ENCODE measurements around the gene USP47.

Gene USP47

DNA sequence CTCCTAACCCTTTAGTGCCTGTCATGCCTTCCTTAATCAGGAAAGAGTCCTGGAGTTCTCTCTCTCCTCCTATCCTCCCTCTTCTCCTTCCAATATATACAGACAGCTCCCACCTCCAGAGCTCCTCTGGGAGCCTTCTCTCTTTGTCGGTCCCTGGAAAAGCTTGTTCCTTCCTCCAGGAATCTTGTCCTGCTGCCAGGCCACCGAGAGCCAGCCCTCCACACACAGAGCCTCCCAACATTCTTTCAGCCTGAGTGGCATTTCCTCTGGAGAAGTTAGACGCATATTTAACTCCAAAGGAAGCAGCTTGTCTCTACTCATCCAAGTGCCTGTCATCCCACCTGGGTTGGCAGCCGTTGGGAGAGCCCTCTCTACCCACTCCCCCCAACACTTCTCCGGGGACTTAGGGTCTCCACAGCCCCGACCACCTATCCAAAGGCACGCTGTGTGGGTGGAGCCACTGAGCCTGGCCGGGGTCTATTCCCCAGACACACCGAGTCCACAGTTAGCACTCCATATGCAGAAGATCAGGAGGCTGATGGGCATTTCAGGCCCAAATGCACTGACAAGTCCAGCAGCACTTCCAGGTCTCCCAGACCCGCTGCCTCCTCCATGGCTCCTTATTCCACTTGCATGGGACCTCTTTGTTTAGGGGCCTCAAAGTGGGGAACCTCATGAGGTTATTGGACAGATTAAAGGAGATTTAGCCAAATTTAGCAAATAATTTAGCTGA is 135.6 kb downstream of the USP47 start:
- DNase-seq (ENCODE audit: low read depth in 2 of 3, low spot score in 1 of 3) = no peak

DNA sequence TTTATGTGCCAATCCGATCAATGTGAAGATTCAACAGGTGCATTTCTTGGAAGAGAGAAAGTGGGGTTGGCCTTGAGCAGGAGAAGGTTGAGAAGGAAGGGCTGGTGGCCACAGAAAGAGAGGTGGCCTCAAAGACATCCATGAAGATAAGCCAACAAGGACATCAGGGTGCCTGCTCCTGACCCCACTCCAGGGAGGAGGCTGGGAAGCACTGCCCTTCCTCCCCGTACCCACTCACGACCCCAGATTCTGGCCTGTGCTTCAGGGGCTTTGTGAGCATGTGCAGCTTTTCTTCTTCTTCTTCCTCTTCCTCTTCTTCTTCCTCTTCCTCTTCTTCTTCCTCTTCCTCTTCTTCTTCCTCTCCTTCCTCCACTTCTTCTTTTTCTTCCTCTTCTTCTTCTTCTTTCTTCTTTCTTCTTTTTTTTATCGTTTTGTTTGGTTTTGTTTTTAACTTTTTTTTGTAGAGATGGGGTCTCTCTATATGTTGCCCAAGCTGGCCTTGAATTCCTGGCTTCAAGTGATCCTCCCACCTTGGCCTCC is 136.4 kb downstream of the USP47 start:
- no peak for DNase-seq (ENCODE audit: low read depth in 2 of 3, low spot score in 1 of 3)

DNA sequence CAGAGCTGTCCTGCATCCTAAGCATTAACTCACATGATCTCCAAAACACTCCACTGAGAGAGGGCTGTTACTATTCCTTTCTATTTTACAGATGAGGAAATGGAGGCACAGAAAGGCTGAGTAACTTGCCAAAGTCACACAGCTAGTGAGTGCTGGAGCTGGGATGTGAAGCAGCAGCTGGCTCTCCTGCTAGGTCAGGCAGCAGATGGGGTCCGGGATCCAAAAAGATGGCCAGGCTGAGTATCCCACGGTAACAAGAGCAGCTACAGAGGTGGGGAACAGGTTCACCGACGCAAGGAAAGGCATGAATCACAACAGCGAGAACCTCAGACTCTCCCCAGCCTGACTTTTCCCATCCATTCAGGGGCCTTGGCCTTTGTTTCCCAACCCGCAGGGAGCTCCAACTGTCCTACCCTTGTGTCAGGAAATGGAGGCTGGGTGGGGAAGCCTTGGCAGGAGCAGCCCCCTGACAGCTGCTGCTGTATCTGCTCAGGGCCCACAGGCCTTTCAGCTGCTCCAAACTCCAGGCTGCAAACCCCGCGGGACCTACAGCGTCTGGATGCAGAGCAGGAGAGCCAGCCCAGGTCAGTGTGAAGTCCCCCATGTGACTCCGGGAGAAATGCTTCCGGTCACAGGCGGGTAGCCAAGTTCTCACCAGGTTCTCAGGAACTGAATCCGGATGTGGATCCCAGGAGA is 137.2 kb downstream of the USP47 start:
- DNase-seq (ENCODE audit: low read depth in 2 of 3, low spot score in 1 of 3) = no peak

DNA sequence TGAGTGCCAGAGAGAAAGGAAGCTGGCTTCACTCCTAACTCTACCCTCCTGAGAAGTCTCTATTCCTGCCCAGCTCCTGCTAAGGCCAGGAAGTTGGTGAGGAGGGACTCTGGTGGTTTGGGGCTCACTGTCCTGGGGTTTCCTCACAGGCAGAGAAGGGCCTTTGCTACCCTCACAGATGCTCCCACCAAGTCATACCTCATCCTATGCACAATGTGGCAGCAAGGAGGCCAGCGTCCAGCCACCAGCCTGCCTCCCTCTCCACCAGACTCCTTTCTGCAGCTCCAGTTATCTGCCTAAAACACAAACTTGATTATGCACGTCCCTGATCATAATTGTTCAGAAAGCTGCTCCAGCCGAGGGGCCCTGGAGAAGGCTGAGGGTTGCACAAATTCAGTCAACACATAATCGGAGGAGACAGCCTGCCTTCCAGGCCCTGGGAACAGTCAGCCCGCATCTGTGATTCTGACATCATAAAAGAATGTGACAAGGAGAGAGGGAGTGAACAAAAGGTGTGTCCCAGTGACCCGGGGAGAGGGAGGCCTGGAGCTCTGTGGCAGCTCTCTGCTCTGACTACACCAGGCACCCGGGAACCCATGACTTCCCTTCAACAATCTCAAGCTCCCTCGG is 137.8 kb downstream of the USP47 start:
- DNase-seq (ENCODE audit: low read depth in 2 of 3, low spot score in 1 of 3) = no peak

DNA sequence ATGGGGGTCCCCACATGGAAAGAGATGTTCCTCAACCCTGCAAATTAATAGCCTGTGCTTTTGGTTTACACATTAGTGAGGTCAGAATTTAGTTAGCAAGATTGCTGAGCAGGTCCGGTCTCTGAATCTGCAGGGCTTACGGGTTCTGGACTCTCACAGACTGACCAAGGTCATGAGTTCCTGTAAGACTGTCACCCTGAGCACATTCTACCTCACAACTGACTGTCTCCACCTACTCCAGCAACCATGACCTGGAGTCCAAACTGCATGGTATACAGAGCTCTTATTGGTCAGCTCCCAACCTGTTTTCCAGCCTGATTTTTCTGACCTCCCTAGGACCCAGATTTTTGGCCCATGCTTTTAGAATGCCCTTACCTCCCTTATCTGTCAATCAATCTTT is 138.4 kb downstream of the USP47 start:
- DNase-seq (ENCODE audit: low read depth in 2 of 3, low spot score in 1 of 3) = no peak

DNA sequence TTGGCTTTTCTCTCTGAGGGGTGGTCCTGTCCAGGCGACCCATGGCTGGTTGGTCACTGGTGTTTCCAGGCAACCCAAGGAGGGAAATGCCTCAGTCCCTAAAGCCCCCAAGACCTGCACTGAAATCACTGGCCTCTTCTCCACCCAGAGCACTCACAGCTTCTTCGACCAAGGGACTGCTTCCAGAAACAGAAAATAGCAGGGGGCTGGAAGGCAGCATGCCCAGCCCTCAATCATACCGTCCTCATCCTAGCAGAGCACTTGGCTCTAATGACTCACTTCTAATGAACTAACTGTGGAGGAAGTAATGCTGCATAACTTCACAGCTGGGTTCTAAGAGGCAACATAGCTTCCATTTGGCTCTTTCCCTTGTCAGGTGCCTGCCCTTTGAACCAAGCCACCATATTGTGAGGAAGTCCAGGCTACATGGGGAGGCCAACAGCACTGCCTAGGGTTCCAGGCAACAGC is 139.1 kb downstream of the USP47 start:
- DNase-seq (ENCODE audit: low read depth in 2 of 3, low spot score in 1 of 3) = no peak

DNA sequence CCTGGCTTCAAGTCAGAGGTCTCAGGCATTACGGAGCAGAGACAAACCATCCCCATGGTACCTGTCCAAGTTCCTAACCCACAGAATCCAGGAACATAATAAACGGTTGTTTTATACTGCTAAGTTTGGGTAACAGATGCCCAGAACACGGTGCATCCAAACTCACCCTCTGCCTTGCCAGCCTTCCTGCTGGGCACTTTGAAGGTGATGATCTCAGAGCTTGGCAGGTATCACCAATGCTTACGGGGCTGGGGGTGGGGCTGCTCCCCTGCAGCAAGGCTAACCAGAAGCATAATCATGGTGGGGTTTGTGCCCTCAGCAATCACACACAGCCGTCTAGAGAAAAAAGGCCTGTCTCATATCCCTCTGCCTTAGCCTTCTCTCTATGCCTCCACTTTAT is 139.6 kb downstream of the USP47 start:
- no peak for DNase-seq (ENCODE audit: low read depth in 2 of 3, low spot score in 1 of 3)

DNA sequence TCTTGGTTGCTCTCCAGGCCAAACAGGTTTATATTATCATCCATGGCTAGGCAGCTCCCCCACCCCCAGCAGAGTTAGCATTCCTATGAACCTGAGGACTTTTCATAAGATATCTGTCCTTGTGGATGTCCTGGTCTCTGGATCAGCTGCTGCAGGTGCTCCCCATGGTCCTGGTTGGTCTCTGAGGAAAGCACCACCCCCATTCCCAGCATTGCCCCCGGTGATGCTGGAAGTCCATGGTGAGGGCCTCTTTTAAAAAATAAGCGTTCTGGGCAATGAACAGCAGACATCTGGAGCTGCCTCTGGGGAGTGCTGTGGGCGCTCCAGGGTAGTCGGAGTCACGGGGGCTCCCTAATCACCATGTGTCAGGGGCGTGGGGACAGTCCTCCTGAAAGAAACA is 140.1 kb downstream of the USP47 start:
- DNase-seq (ENCODE audit: low read depth in 2 of 3, low spot score in 1 of 3) = no peak

DNA sequence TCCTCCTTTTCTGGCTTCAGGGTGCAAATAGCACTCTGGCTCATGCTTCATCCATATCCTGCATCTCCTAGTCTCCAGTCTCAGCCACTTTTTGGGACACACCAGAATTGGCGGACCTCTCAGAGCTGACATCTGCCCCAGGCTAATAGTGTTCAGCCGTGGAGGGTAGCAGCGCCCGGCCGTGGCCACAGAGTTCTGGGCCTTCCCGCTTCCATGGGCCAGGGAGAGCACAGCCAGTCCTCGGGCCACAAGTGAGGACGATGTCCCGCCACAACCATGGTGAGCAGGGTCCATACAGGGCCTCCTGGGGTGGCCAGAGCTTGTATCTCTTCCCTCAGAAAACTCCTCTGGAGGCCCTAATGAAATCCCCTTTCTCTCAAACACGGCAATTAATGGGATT is 140.7 kb downstream of the USP47 start:
- DNase-seq (ENCODE audit: low read depth in 2 of 3, low spot score in 1 of 3) = no peak

DNA sequence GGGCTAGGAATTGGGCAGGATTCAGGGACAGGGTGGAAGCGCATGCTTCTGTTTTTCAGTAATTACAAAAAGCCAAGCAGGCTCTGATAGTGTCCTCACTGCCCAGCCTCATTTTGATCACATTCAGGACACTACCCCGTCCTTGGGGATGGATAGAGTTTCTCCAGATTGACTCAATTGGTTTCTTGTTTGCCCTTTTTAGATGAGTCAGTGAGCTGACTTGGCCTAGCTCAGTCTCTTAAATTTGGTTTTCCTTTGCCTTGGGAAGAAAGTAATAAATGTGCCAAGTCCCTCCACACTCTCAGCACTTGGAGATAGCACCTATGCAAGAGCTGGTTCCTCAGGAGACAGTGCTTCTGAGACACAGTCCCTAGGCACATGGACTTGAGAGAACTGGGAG is 141.2 kb downstream of the USP47 start:
- DNase-seq (ENCODE audit: low read depth in 2 of 3, low spot score in 1 of 3) = no peak

DNA sequence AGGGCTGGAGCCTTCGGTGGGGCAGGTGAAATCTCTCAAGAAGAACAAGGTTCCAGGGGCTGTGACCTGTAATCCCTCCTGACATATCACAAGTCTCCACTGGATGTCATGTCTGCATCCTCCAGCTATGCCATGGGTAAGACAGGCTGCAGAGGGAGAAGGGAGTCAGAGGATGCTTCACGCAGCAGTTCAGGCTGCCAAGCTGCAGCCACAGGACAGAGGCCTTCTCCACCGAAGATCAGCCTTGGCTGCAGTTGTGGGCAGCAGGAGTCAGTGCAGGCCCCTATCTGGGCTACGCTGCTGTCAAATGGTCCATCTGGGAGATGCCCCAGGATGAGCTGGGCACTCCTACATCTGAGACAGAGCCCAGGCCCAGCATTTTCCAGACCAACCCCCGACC is 141.7 kb downstream of the USP47 start:
- no peak for DNase-seq (ENCODE audit: low read depth in 2 of 3, low spot score in 1 of 3)

DNA sequence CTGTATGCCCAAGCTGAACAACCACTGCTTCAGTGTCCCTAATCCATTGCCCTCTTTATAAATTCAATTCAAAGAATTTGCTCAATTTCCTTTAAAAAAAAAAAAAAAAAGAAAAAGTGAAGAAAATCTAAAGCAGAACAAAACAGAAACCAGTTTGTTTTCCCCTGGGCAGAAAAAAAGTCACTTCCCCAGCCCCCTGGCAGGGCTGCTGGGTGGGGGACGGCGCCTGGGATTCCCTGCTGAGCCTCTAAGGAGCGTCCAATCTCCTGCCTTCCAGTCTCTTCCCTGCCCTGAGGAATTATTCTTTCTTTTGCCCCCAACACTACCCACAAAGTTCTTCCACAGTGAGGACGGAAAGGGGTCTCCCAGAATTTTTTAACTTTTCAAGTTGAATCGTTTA is 142.8 kb downstream of the USP47 start:
- DNase-seq (ENCODE audit: low read depth in 2 of 3, low spot score in 1 of 3) = no peak

DNA sequence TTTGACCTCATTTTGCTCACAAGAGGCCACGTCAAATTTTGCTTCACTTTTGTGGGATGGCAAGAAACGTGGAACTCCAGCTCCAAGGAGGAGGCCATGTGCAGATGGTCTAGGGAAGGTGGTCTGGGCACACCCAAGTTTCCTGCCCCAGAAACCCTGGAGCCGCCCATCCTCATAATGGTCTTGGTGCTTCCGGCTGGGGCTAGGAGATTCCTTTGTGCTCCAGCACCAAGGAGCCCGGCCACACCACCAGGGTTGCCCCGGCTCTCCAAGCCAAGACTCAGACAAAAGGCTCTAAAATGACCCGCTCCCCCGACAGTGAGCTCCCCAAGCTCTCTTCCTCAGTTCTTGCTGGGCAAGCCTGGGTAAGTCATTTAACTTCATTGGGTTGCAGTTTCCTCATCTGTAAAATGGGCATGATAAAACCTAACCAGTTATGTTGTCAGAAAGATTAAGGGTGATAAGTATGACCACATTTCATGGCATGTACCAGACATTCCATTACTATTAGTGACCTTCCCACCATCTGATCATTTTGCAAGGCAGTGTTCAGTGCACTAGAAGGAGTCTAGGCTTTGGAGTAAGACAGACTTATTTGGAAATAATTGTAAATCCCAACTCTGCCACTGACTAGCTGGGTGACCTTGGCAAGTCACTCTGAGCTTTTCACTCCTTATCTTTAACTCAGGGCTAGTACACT is 143.4 kb downstream of the USP47 start:
- no peak for DNase-seq (ENCODE audit: low read depth in 2 of 3, low spot score in 1 of 3)

DNA sequence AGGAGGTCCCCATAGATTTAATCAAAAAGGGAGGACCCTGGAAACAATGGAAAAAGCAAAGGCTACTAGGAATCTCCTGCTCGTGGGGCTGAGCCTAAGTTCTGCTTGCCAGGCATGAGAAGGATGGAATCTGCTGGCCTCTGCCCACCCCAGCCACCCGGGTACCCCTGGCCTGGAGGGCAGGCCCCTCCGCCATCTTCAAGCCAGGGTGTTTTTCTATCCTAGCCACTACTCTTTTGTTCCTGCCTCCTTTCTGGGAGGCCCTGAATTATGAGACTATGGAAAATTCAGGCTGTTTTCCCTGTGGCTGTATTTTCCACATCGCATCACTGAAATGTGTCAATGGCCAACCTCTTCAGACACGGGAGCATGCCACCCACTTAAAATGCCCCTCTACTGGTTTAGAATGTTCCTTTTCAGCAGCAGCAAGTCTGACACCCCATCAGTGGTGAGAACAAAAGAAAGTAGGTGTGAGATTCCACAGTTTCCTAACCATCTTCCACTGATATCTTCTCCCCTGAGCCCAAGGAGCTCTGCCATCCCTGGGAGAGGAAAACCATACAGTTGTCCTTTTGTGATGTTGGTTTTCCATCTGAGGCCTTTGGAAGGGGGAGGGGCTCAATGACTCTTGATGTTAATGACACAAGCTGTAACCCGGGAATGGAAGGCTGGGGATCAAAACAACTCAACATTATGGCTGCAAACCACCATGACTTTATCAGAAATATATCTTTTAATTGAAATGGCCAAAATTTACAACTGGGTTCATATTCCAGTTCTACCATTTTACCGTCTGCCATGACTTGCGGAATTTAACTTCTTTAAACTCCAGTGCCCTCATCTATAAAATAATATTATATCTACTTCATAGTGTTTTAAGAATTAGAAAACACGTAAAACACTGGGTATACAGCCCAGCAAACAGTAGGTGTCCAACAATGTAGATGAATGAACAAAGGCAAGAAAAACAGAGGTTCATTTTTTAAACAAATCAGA is 144.5 kb downstream of the USP47 start:
- DNase-seq (ENCODE audit: low read depth in 2 of 3, low spot score in 1 of 3) = no peak

DNA sequence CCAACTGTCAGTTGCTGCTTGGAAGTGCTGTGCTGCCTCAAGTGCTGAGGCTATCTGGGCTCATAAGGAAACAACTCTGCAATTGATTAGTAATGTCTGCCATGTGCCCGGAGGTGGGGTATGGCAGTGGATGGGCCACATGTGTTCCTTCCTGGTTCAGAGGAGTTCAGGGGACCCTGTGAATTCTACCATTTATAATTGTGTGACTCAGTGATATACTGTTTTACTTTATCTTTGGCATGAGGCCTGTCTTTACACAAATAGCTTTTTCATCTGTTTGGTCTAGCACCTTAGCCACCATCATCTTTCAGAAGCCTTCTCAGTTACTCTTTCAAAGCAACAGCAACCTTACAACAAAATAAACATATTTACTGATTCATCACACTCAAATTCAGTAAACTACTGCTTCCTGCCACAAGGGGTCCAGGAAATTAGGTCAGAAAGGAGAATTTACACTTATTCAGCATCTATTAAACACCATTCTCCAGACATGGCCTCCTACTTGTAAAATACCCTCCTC is 145.8 kb downstream of the USP47 start:
- DNase-seq (ENCODE audit: low read depth in 2 of 3, low spot score in 1 of 3) = no peak

DNA sequence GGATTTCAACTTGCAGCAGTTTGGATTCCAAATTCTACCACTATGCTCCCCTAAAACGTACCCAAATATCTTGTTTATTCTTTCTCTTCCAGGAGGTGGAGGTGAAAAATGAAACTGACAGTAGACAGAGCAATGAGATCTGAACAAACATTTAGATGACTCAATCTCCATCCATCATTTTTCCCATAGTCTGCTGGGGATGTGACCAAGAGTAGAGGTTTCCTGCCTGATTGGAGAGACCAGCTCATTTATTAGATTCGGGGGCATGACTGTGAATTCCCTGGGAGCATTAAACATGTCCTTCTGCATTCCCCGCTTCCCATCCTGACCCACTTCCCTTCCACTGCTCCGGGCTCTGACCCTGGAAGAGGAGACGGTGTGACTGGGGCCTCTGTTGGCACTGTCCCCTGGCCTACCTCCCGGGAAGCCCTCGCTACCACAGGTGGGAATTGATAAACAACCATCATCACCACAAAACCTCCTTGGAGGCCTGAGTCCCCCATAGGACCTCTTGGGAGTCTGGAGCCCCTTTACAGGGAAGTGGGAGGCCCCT is 146.4 kb downstream of the USP47 start:
- DNase-seq (ENCODE audit: low read depth in 2 of 3, low spot score in 1 of 3) = no peak

DNA sequence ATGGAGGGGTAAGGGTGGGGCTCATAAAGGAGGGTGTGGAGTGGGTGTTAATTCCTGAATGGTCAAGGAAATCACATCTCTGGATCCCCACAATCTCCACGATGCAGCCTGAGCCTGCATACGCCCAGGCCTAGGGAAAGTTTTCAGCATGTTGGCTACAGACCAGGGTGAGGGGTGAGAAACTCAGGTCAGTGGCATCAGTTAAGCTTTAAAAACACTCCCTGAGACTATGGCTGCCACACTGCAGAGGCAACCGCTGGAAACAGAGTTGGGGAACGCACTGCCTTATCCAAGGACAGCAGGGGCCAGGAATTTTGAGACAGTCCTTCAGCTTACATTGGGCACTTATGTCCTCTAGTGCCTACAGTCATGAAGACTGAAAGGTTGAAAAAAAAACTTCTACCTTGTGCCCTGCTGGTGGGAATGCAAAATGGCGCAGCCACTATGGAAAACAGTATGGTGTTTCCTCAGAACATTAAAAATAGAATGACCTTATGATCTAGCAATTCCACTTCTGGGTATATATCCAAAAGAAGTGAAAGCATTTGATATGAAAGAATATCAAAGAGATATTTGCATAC is 147.0 kb downstream of the USP47 start:
- no peak for DNase-seq (ENCODE audit: low read depth in 2 of 3, low spot score in 1 of 3)

DNA sequence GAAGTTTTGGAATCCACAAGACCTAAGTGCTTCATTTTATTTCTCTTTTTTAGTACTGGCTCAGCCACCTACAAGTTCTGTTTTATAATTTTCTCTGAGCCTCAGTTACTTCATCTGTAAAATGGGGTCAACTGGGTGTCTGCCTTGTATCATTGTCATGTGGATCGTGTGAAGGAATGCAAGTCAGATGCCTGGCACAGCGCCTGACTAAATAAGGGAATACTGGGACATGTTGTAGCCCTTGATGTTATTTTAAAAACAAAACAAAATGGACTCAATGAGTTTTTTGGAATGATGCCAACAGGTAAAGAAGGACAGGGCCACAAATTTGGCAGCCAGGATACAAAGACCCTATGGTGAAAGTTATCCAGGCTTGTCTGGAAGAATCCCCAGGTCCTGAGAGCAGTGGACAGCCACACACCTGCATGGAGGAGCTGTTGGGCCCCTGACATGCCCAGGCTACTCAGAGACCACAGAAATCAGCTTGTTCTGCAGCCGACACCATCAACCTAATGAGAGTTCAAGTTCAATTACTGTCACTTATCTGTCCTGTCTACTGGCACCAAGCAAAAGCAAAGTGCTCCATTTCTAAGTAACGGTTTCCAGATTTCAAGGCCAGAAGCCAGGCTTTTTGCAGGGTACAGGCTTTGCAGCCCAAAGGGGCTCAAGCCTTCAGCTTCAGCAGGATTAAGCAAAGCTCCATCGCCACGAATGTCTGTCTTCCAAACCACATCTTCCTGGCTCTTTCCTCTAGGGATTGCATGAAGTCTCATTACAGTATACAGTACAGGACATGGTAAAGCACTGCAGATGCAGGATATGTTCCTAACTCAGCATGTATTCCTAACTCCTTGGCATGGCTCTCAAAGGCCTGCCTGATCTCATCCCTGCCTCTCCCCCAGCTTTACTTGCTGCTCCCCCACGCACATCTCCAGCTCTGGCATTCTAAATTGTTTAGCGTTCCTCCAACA is 148.3 kb downstream of the USP47 start:
- no peak for DNase-seq (ENCODE audit: low read depth in 2 of 3, low spot score in 1 of 3)
